Measurements from ENCODE around the gene PUS7.

The PUS7 gene

DNA sequence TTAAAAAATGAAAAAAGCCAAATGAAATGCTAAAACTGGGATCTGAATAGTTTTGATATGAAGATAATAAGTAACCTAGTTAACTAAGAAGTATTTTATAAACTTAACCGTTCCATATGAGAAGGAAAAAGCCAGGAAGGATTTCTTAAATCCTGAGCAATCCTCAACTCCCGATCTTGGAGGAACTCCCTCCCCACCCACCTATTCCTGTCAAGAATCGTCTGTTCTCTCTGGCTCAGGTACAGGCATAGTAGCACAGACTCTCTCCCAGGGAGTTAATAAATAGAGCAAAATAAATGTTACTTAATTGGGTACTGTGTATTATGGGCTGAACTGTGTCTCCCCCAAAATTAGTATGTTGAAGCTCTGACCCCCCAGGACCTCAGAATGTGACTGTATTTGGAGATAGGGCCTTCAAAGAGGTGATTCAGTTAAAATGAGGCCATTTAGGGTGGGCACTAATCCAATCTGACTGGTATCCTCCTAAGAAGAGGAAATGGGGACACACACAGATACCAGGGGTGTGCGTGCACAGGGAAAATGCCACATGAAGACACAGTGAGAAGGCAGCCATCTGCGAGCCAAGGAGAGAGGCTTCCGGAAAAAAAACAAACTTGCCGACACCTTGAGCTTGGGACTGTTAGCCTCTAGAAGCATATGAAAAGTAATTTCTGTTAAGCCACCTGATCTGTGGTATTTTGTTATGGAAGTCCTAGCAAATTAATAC, 28.7 kb downstream of the PUS7 start:
- Histone ChIP-seq H3K23ac (ENCODE audit: low read depth, low read length, poor library complexity) (no peak overlapping the region), H3K4me3 (ENCODE audit: low read length in 2 of 2) (no peak overlapping the region), H3K4me2 (ENCODE audit: insufficient read depth, low read length, poor library complexity, severe bottlenecking) (no peak overlapping the region), H3K14ac (ENCODE audit: low read length) (no peak overlapping the region), H3K36me3 (replicated peaks in 1 of 2; ENCODE audit: control insufficient read depth in 2 of 2, insufficient read depth in 2 of 2, low read length in 2 of 2) (peaks cover 0 to 51% of the 10 kb centered on the region in 2 donors), H2BK15ac (ENCODE audit: low read length) (no peak overlapping the region), H3K4ac (ENCODE audit: low read length) (no peak overlapping the region), H3K79me1 (ENCODE audit: low read depth, low read length) (no peaks in the 10 kb centered on the region), H4K91ac (ENCODE audit: low read depth, low read length, poor library complexity) (no peak overlapping the region), H3K27me3 (ENCODE audit: control insufficient read depth in 3 of 3, insufficient read depth in 3 of 3, low read depth in 1 of 3, low read length in 3 of 3) (no peaks in the 10 kb centered on the region), H2BK5ac (ENCODE audit: low read length) (no peak overlapping the region), H2BK120ac (ENCODE audit: low read depth, low read length) (no peak overlapping the region), H4K8ac (ENCODE audit: low read depth, low read length) (no peak overlapping the region), H3K9ac (ENCODE audit: low read depth, low read length, poor library complexity) (no peak overlapping the region), H2AFZ (ENCODE audit: low read length) (no peak overlapping the region), H2AK5ac (ENCODE audit: low read depth, low read length) (no peak overlapping the region), H2BK12ac (ENCODE audit: low read length) (no peak overlapping the region), H3K18ac (ENCODE audit: low read length) (no peak overlapping the region), H3K9me3 (replicated peaks in 1 of 2; ENCODE audit: control insufficient read depth in 2 of 2, insufficient read depth in 1 of 2, low read depth in 1 of 2, low read length in 2 of 2) (no peaks in the 10 kb centered on the region), H3K27ac (replicated peaks; ENCODE audit: low read length) (no peak overlapping the region), H3K4me1 (ENCODE audit: control insufficient read depth in 2 of 2, insufficient read depth in 1 of 2, low read depth in 1 of 2, low read length in 2 of 2) (no peaks in the 10 kb centered on the region)
- no peak for DNase-seq (ENCODE audit: low spot score)
- WGBS, 2 donors (ENCODE audit: extremely low coverage in 2 of 2, insufficient read length in 2 of 2, insufficient replicate concordance in 1 of 2), result no CpG with 5 or more reads among the region's 7 CpGs

DNA sequence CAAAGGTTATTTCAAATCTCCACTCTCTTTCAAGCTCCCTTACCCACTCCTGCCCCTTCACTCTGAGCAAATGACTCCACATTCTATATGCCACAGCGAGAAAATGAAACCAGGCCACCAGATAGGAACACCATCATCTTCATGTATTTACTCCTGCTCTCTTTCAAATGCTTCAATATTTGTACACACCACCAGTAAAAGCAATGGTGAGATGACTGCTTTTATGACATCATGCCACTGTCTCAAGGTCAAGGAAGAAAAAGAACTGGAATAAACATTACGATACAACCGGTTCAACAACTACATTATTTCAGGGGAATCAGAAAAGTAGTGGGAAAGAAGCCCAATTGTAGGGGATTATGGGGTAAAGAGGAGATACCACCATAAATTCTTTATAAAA, 32.7 kb downstream of the PUS7 start:
- Histone ChIP-seq H2BK120ac (ENCODE audit: low read depth, low read length) (no peak overlapping the region), H3K18ac (ENCODE audit: low read length) (no peak overlapping the region), H3K14ac (ENCODE audit: low read length) (no peak overlapping the region), H2BK15ac (ENCODE audit: low read length) (no peak overlapping the region), H2AFZ (ENCODE audit: low read length) (no peak overlapping the region), H4K91ac (ENCODE audit: low read depth, low read length, poor library complexity) (no peak overlapping the region), H3K4me3 (ENCODE audit: low read length in 2 of 2) (no peak overlapping the region), H3K9me3 (replicated peaks in 1 of 2; ENCODE audit: control insufficient read depth in 2 of 2, insufficient read depth in 1 of 2, low read depth in 1 of 2, low read length in 2 of 2) (no peaks in the 10 kb centered on the region), H2AK5ac (ENCODE audit: low read depth, low read length) (no peak overlapping the region), H3K4ac (ENCODE audit: low read length) (no peak overlapping the region), H4K8ac (ENCODE audit: low read depth, low read length) (no peak overlapping the region), H3K36me3 (replicated peaks in 1 of 2; ENCODE audit: control insufficient read depth in 2 of 2, insufficient read depth in 2 of 2, low read length in 2 of 2) (peaks cover 8 to 56% of the 10 kb centered on the region in 2 donors), H3K27me3 (ENCODE audit: control insufficient read depth in 3 of 3, insufficient read depth in 3 of 3, low read depth in 1 of 3, low read length in 3 of 3) (no peaks in the 10 kb centered on the region), H2BK5ac (ENCODE audit: low read length) (no peak overlapping the region), H2BK12ac (ENCODE audit: low read length) (no peak overlapping the region), H3K4me2 (ENCODE audit: insufficient read depth, low read length, poor library complexity, severe bottlenecking) (no peak overlapping the region), H3K23ac (ENCODE audit: low read depth, low read length, poor library complexity) (no peak overlapping the region), H3K79me1 (ENCODE audit: low read depth, low read length) (no peaks in the 10 kb centered on the region), H3K9ac (ENCODE audit: low read depth, low read length, poor library complexity) (no peak overlapping the region), H3K4me1 (ENCODE audit: control insufficient read depth in 2 of 2, insufficient read depth in 1 of 2, low read depth in 1 of 2, low read length in 2 of 2) (no peaks in the 10 kb centered on the region), H3K27ac (replicated peaks; ENCODE audit: low read length) (no peak overlapping the region)
- DNase-seq (ENCODE audit: low spot score), result no peak
- no CpG with 5 or more reads among the region's 3 CpGs for WGBS, 2 donors (ENCODE audit: extremely low coverage in 2 of 2, insufficient read length in 2 of 2, insufficient replicate concordance in 1 of 2)

- H3K27me3 ChIP-seq (ENCODE audit: control insufficient read depth in 3 of 3, insufficient read depth in 3 of 3, low read depth in 1 of 3, low read length in 3 of 3), result no peaks in the 10 kb centered on the region
- no peaks in the 10 kb centered on the region for H3K4me1 ChIP-seq (ENCODE audit: control insufficient read depth in 2 of 2, insufficient read depth in 1 of 2, low read depth in 1 of 2, low read length in 2 of 2)
- no peak overlapping the region for H3K4ac ChIP-seq (ENCODE audit: low read length)
- no peak overlapping the region for H3K18ac ChIP-seq (ENCODE audit: low read length)
- peak; percentile 2 for DNase-seq (ENCODE audit: low spot score)
- no peak overlapping the region for H2BK15ac ChIP-seq (ENCODE audit: low read length)
- peaks cover 8 to 65% of the 10 kb centered on the region in 2 donors for H3K36me3 ChIP-seq (replicated peaks in 1 of 2; ENCODE audit: control insufficient read depth in 2 of 2, insufficient read depth in 2 of 2, low read length in 2 of 2)
- no peak overlapping the region for H2AFZ ChIP-seq (ENCODE audit: low read length)
- H3K23ac ChIP-seq (ENCODE audit: low read depth, low read length, poor library complexity), result no peak overlapping the region
- no peaks in the 10 kb centered on the region for H3K9me3 ChIP-seq (replicated peaks in 1 of 2; ENCODE audit: control insufficient read depth in 2 of 2, insufficient read depth in 1 of 2, low read depth in 1 of 2, low read length in 2 of 2)
- H2BK120ac ChIP-seq (ENCODE audit: low read depth, low read length), result no peak overlapping the region
- no peak overlapping the region for H3K14ac ChIP-seq (ENCODE audit: low read length)
- no peak overlapping the region for H3K4me3 ChIP-seq (ENCODE audit: low read length in 2 of 2)
- H2BK12ac ChIP-seq (ENCODE audit: low read length), result no peak overlapping the region
- H2BK5ac ChIP-seq (ENCODE audit: low read length), result no peak overlapping the region
- no peak overlapping the region for H3K9ac ChIP-seq (ENCODE audit: low read depth, low read length, poor library complexity)
- H4K8ac ChIP-seq (ENCODE audit: low read depth, low read length), result no peak overlapping the region
- no peak overlapping the region for H4K91ac ChIP-seq (ENCODE audit: low read depth, low read length, poor library complexity)
- no peak overlapping the region for H3K4me2 ChIP-seq (ENCODE audit: insufficient read depth, low read length, poor library complexity, severe bottlenecking)
- H3K27ac ChIP-seq (replicated peaks; ENCODE audit: low read length), result no peak overlapping the region
- no CpG with 5 or more reads among the region's 6 CpGs for WGBS, 2 donors (ENCODE audit: extremely low coverage in 2 of 2, insufficient read length in 2 of 2, insufficient replicate concordance in 1 of 2)
- H3K79me1 ChIP-seq (ENCODE audit: low read depth, low read length), result no peaks in the 10 kb centered on the region
- H2AK5ac ChIP-seq (ENCODE audit: low read depth, low read length), result no peak overlapping the region
Measured at GRCh38 chr7:105487579-105488571, 34.2 kb downstream of the PUS7 start.

DNA sequence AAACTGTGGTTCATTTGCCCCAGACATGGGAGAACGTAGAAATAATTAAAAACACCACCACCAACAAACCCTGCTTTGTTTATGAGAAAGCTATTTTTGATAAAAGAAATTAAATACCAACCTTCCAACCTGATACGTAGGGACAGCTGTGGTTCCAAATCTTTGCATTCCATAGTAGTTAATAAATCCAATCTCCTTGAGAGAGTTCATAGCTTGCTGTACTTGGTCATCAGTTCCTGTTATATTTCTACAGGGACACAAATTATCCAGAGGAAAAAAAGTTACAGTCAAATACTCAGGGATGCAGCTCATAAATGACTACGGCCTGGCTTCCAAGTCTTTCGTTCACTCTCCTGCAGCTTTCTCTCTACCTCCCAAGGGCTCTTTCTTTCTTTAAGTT, 41.1 kb downstream of the PUS7 start:
- Histone ChIP-seq H3K36me3 (replicated peaks in 1 of 2; ENCODE audit: control insufficient read depth in 2 of 2, insufficient read depth in 2 of 2, low read length in 2 of 2) (peaks cover 5 to 76% of the 10 kb centered on the region in 2 donors), H2BK12ac (ENCODE audit: low read length) (no peak overlapping the region), H3K4me1 (ENCODE audit: control insufficient read depth in 2 of 2, insufficient read depth in 1 of 2, low read depth in 1 of 2, low read length in 2 of 2) (no peaks in the 10 kb centered on the region), H2BK5ac (ENCODE audit: low read length) (no peak overlapping the region), H2BK15ac (ENCODE audit: low read length) (no peak overlapping the region), H3K4ac (ENCODE audit: low read length) (no peak overlapping the region), H4K91ac (ENCODE audit: low read depth, low read length, poor library complexity) (no peak overlapping the region), H3K4me3 (ENCODE audit: low read length in 2 of 2) (no peak overlapping the region), H3K27ac (replicated peaks; ENCODE audit: low read length) (no peak overlapping the region), H3K9ac (ENCODE audit: low read depth, low read length, poor library complexity) (no peak overlapping the region), H3K4me2 (ENCODE audit: insufficient read depth, low read length, poor library complexity, severe bottlenecking) (no peak overlapping the region), H2AFZ (ENCODE audit: low read length) (no peak overlapping the region), H3K14ac (ENCODE audit: low read length) (no peak overlapping the region), H3K9me3 (replicated peaks in 1 of 2; ENCODE audit: control insufficient read depth in 2 of 2, insufficient read depth in 1 of 2, low read depth in 1 of 2, low read length in 2 of 2) (no peaks in the 10 kb centered on the region), H2AK5ac (ENCODE audit: low read depth, low read length) (no peak overlapping the region), H4K8ac (ENCODE audit: low read depth, low read length) (no peak overlapping the region), H3K27me3 (ENCODE audit: control insufficient read depth in 3 of 3, insufficient read depth in 3 of 3, low read depth in 1 of 3, low read length in 3 of 3) (no peaks in the 10 kb centered on the region), H3K79me1 (ENCODE audit: low read depth, low read length) (no peaks in the 10 kb centered on the region), H2BK120ac (ENCODE audit: low read depth, low read length) (no peak overlapping the region), H3K23ac (ENCODE audit: low read depth, low read length, poor library complexity) (no peak overlapping the region), H3K18ac (ENCODE audit: low read length) (no peak overlapping the region)
- DNase-seq (ENCODE audit: low spot score), result no peak
- no CpG with 5 or more reads among the region's 4 CpGs for WGBS, 2 donors (ENCODE audit: extremely low coverage in 2 of 2, insufficient read length in 2 of 2, insufficient replicate concordance in 1 of 2)
